Activated CD8-positive, alpha-beta T cell treated with anti-CD3 and anti-CD28 coated beads for 36 hours (primary cell): ENCODE results near the gene GRK3. TPM values are rescaled to one million over a fixed set of nuclear protein-coding genes. Genes with fewer than 3 reads are reported as not detected.
A peak's percentile ranks its signal among the peaks of the same experiment; 100 is the strongest.

Experiments used
- ATAC-seq: fragments of 200-7000 bp; cut with Tn5 transposase; one replicate; pipeline ENCODE4 v1.10.0; 2021; ENCODE audit warnings: mild to moderate bottlenecking, moderate library complexity
- CTCF ChIA-PET: fragments of 350-600 bp; sonication (Branson Sonifier 250); formaldehyde crosslinking; loops from one replicate; lab custom pipeline; 2021; ENCODE audit warnings: antibody characterized with exemption; lab: Charles Lee
- POLR2A ChIA-PET: fragments of 350-600 bp; sonication (Branson Sonifier 250); formaldehyde crosslinking; loops from one replicate; lab custom pipeline; 2021; ENCODE audit warnings: antibody characterized with exemption; lab: Charles Lee
- DNase-seq: peaks from one replicate; pipeline ENCODE4 v3.0.0-alpha.2; 2020
- H3K27ac Mint-ChIP-seq: one replicate; pipeline ENCODE4 v1.8.0; 2021; ENCODE audit warnings: mild to moderate bottlenecking, mixed read lengths
- H3K27me3 Mint-ChIP-seq: one replicate; pipeline ENCODE4 v1.8.0; 2021; ENCODE audit warnings: mixed read lengths
- H3K36me3 Mint-ChIP-seq: one replicate; pipeline ENCODE4 v1.8.0; 2021; ENCODE audit warnings: low read depth, mixed read lengths
- H3K4me1 Mint-ChIP-seq: one replicate; pipeline ENCODE4 v1.8.0; 2021; ENCODE audit warnings: low read depth, mixed read lengths
- H3K4me3 Mint-ChIP-seq: one replicate; pipeline ENCODE4 v1.8.0; 2021; ENCODE audit warnings: mild to moderate bottlenecking, moderate library complexity, mixed read lengths
- H3K9me3 Mint-ChIP-seq: one replicate; pipeline ENCODE4 v1.8.0; 2021; ENCODE audit warnings: mixed read lengths
- intact Hi-C: fragments of 100-400 bp; cut with micrococcal nuclease; formaldehyde crosslinking; loops from one replicate; pipeline ENCODE4 v1.10.0; 2022
- total RNA-seq, 2 experiments: library from RNA; stranded (reverse); gene quantifications; one replicate each; pipeline ENCODE4 v1.2.3, GENCODE V29; 2021
- TF ChIP-seq, protein P1 (sequence below): fragments of 200-600 bp; IDR thresholded peaks from one replicate; pipeline ENCODE4 v1.8.0; 2022; ENCODE audit warnings: antibody characterized with exemption, mild to moderate bottlenecking

GRK3 gene
- total RNA-seq, 2 experiments from 2014 or later = 26.3 to 26.7 TPM

DNA sequence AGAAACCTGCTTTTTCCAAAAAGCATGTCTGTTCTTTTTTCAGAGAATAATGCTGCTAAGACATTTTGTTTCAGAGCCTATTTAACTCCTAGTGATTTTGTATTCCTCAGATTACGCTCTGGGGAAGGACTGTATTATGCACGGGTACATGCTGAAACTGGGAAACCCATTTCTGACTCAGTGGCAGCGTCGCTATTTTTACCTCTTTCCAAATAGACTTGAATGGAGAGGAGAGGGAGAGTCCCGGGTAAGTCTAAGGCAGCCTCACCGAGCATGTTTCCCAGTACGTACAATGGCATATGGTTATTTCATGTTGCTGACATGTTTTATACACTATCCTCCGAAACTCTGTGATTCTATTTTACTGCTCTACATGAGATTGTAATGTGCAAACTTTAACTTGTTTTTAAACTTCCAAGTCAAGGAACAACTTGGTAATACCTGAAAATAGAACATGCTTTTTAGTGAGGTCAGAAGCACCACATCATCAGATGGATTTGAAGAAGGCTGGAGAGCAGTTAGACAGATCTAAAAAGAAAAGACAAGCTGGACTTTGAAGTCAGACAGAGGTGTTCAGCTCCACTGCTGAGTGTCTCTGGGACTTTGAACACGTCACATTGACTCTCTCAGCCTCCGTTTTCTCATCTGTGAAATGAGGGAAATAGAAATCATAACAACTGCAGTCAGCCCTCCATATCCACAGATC, 153.8 kb downstream of the GRK3 start:
- ATAC-seq (no peak), DNase-seq (no peak)
- H3K4me3 Mint-ChIP-seq = no peak overlapping the region
- H3K4me1 Mint-ChIP-seq = peaks cover 2% of the 10 kb centered on the region
- TF ChIP-seq, protein P1, sequence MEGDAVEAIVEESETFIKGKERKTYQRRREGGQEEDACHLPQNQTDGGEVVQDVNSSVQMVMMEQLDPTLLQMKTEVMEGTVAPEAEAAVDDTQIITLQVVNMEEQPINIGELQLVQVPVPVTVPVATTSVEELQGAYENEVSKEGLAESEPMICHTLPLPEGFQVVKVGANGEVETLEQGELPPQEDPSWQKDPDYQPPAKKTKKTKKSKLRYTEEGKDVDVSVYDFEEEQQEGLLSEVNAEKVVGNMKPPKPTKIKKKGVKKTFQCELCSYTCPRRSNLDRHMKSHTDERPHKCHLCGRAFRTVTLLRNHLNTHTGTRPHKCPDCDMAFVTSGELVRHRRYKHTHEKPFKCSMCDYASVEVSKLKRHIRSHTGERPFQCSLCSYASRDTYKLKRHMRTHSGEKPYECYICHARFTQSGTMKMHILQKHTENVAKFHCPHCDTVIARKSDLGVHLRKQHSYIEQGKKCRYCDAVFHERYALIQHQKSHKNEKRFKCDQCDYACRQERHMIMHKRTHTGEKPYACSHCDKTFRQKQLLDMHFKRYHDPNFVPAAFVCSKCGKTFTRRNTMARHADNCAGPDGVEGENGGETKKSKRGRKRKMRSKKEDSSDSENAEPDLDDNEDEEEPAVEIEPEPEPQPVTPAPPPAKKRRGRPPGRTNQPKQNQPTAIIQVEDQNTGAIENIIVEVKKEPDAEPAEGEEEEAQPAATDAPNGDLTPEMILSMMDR = no peak
- CTCF ChIA-PET = no interaction called here
- H3K36me3 Mint-ChIP-seq = peaks cover 2% of the 10 kb centered on the region
- no peak overlapping the region for H3K27ac Mint-ChIP-seq
- H3K9me3 Mint-ChIP-seq = no peaks in the 10 kb centered on the region
- POLR2A ChIA-PET = no interaction called here
- no peaks in the 10 kb centered on the region for H3K27me3 Mint-ChIP-seq
- intact Hi-C loops = no loop called here

GRCh38 chr22:25722223-25722622, 157.7 kb downstream of the GRK3 start:
- DNase-seq (no peak), ATAC-seq (no peak)
- Mint-ChIP-seq H3K27ac (no peak overlapping the region), H3K9me3 (no peaks in the 10 kb centered on the region), H3K36me3 (peaks cover 2% of the 10 kb centered on the region), H3K27me3 (no peaks in the 10 kb centered on the region), H3K4me1 (peaks cover 10% of the 10 kb centered on the region), H3K4me3 (no peak overlapping the region)
- TF ChIP-seq, protein P1 = no peak
- CTCF ChIA-PET = no interaction called here
- intact Hi-C loops = no loop called here
- POLR2A ChIA-PET = no interaction called here

- TF ChIP-seq, protein P1 = no peak
- peaks cover 2% of the 10 kb centered on the region for H3K36me3 Mint-ChIP-seq
- no peak for ATAC-seq
- H3K27me3 Mint-ChIP-seq = no peaks in the 10 kb centered on the region
- peaks cover 10% of the 10 kb centered on the region for H3K4me1 Mint-ChIP-seq
- intact Hi-C loops = no loop called here
- ChIA-PET CTCF (no interaction called here), POLR2A (no interaction called here)
- no peaks in the 10 kb centered on the region for H3K9me3 Mint-ChIP-seq
- H3K27ac Mint-ChIP-seq = no peak overlapping the region
- DNase-seq = no peak
- H3K4me3 Mint-ChIP-seq = no peak overlapping the region
These were observed 158.2 kb downstream of the GRK3 start for GRCh38 chr22:25722626-25723025.

DNA sequence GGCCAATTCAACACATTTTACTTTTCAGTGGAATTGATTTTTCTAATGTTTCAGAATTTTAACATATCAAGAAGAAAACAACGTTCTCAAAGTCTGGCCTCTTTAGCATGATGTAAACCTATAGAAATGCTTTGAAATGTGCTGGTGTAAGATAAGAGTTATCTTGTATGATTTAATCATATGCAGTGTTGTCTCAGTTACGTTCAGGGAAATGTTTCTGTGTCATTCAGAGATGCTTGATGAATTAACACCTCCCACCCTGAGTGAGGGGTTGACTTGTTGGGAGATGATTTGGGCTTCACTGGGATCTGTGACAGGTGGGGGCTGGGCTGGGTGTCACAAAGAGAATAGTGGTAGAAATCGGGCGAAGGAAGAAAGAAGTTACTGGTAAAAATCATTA, 161.8 kb downstream of the GRK3 start:
- ChIA-PET CTCF (interaction anchor here (1.1 to 2.3 kb wide), 5 partner anchors 15 to 274 kb away, joined by 3 to 8 read pairs (median 4); no protein-coding TSS in a partner anchor), POLR2A (interaction anchor here (0.9 to 1.4 kb wide), 2 partner anchors 11 to 40 kb away, joined by 3 to 4 read pairs; no protein-coding TSS in a partner anchor)
- ATAC-seq = peak; percentile 73
- H3K4me1 Mint-ChIP-seq = peaks cover 9% of the 10 kb centered on the region
- TF ChIP-seq, protein P1 = no peak
- peaks cover 2% of the 10 kb centered on the region for H3K36me3 Mint-ChIP-seq
- H3K27ac Mint-ChIP-seq = peak overlapping the region; percentile 77
- no peaks in the 10 kb centered on the region for H3K27me3 Mint-ChIP-seq
- no peak overlapping the region for H3K4me3 Mint-ChIP-seq
- no peaks in the 10 kb centered on the region for H3K9me3 Mint-ChIP-seq
- DNase-seq = peak; percentile 33
- intact Hi-C loops = no loop called here

DNA sequence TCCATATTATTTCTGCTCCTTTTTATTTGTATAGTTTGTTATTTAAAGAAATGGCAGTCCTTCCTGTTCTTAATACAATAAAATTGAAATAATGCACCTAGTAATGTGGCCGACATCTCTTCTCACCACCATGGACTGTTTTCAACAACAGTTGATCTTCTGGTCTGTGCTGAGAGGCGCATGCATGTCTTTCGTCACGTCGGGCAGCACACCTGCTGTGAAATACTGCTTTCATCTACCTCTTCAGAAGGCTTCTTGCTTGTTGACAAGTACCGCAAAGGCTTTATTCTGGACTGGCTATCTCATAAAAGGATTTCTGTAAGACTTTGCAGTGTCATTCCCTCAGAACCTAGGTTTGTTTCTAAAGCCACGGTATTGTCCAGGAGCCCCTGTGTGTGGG, 163.6 kb downstream of the GRK3 start:
- no peak for ATAC-seq
- Mint-ChIP-seq H3K36me3 (peaks cover 2% of the 10 kb centered on the region), H3K9me3 (no peaks in the 10 kb centered on the region), H3K4me3 (no peak overlapping the region), H3K27ac (no peak overlapping the region), H3K27me3 (no peaks in the 10 kb centered on the region), H3K4me1 (peaks cover 12% of the 10 kb centered on the region)
- intact Hi-C loops = no loop called here
- TF ChIP-seq, protein P1 = no peak
- POLR2A ChIA-PET = interaction anchor here (1.2 kb wide), 1 partner anchor 181 kb away, joined by 3 read pairs; no protein-coding TSS in a partner anchor
- no peak for DNase-seq
- CTCF ChIA-PET = interaction anchor here (0.7 kb wide), 1 partner anchor 15 kb away, joined by 3 read pairs; no protein-coding TSS in a partner anchor
